T-helper 2 cell treated with Interferon-gamma antibody and Interleukin-4, amounts not matched to agents 5 μg/mL and 100 μg/mL, for 36 hours (primary cell): ENCODE results near the gene SLC4A5.
A peak's percentile ranks its signal among the peaks of the same experiment; 100 is the strongest.
"Not testable (repeated sequence)": the region's sequence is repeated elsewhere in the genome, so short reads cannot be mapped to it uniquely, and the experiment has no call there.

Source experiments
- DNase-seq: peaks from one replicate; pipeline ENCODE4 v3.0.0; 2021; ENCODE audit warnings: low spot score
- H3K27ac Mint-ChIP-seq: one replicate; pipeline ENCODE4 v1.8.0; 2021; ENCODE audit warnings: mild to moderate bottlenecking, mixed read lengths
- H3K27me3 Mint-ChIP-seq: one replicate; pipeline ENCODE4 v1.8.0; 2021; ENCODE audit warnings: low read depth, mixed read lengths
- H3K36me3 Mint-ChIP-seq: one replicate; pipeline ENCODE4 v1.8.0; 2021; ENCODE audit warnings: low read depth, mixed read lengths
- H3K4me1 Mint-ChIP-seq: one replicate; pipeline ENCODE4 v1.8.0; 2021; ENCODE audit warnings: low read depth, mixed read lengths
- H3K4me3 Mint-ChIP-seq: one replicate; pipeline ENCODE4 v1.8.0; 2022; ENCODE audit warnings: mild to moderate bottlenecking, moderate library complexity, mixed read lengths
- H3K9me3 Mint-ChIP-seq: one replicate; pipeline ENCODE4 v1.8.0; 2021; ENCODE audit warnings: mixed read lengths

The SLC4A5 gene

GRCh38 chr2:74347303-74347702 is 4.1 kb upstream of the SLC4A5 start:
- Mint-ChIP-seq H3K4me3 (no peak overlapping the region), H3K27ac (no peak overlapping the region), H3K9me3 (no peaks in the 10 kb centered on the region), H3K36me3 (no peaks in the 10 kb centered on the region), H3K4me1 (no peaks in the 10 kb centered on the region), H3K27me3 (peaks cover 2% of the 10 kb centered on the region)
- no peak for DNase-seq

GRCh38 chr2:74345272-74345943 is 2.2 kb upstream of the SLC4A5 start:
- H3K9me3 Mint-ChIP-seq = no peaks in the 10 kb centered on the region
- no peak overlapping the region for H3K4me3 Mint-ChIP-seq
- peaks cover 4% of the 10 kb centered on the region for H3K27me3 Mint-ChIP-seq
- no peak overlapping the region for H3K27ac Mint-ChIP-seq
- H3K4me1 Mint-ChIP-seq = no peaks in the 10 kb centered on the region
- DNase-seq = no peak
- no peaks in the 10 kb centered on the region for H3K36me3 Mint-ChIP-seq

- not testable (repeated sequence) for H3K9me3 Mint-ChIP-seq
Observed at GRCh38 chr2:74336227-74336626, 7.0 kb downstream of the SLC4A5 start.

GRCh38 chr2:74334931-74335333 is 8.3 kb downstream of the SLC4A5 start:
- Mint-ChIP-seq H3K4me1 (no peaks in the 10 kb centered on the region), H3K27ac (no peak overlapping the region), H3K36me3 (no peaks in the 10 kb centered on the region), H3K4me3 (no peak overlapping the region), H3K27me3 (peaks cover 2% of the 10 kb centered on the region), H3K9me3 (no peaks in the 10 kb centered on the region)
- peak; percentile 53 for DNase-seq

More at GRCh38 chr2:74336227-74336626, 7.0 kb downstream of the SLC4A5 start:
- DNase-seq, H3K36me3 Mint-ChIP-seq, H3K27ac Mint-ChIP-seq, H3K4me3 Mint-ChIP-seq, H3K27me3 Mint-ChIP-seq, H3K4me1 Mint-ChIP-seq: not testable (repeated sequence)

- no peak for DNase-seq
- no peaks in the 10 kb centered on the region for H3K4me1 Mint-ChIP-seq
- H3K9me3 Mint-ChIP-seq = no peaks in the 10 kb centered on the region
- no peaks in the 10 kb centered on the region for H3K36me3 Mint-ChIP-seq
- H3K4me3 Mint-ChIP-seq = no peak overlapping the region
- no peaks in the 10 kb centered on the region for H3K27me3 Mint-ChIP-seq
- H3K27ac Mint-ChIP-seq = no peak overlapping the region
Observed at GRCh38 chr2:74333896-74334586, 9.2 kb downstream of the SLC4A5 start.

- no peak for DNase-seq
- Mint-ChIP-seq H3K27ac (no peak overlapping the region), H3K27me3 (no peaks in the 10 kb centered on the region), H3K36me3 (no peaks in the 10 kb centered on the region), H3K4me3 (no peak overlapping the region), H3K4me1 (no peaks in the 10 kb centered on the region), H3K9me3 (no peaks in the 10 kb centered on the region)
Observed at GRCh38 chr2:74333175-74333574, 10.0 kb downstream of the SLC4A5 start.

GRCh38 chr2:74332550-74333174 is 10.6 kb downstream of the SLC4A5 start:
- Mint-ChIP-seq H3K4me1 (no peaks in the 10 kb centered on the region), H3K27ac (no peak overlapping the region), H3K4me3 (no peak overlapping the region), H3K27me3 (no peaks in the 10 kb centered on the region), H3K9me3 (no peaks in the 10 kb centered on the region), H3K36me3 (no peaks in the 10 kb centered on the region)
- DNase-seq = no peak

- no peak overlapping the region for H3K4me3 Mint-ChIP-seq
- no peak for DNase-seq
- H3K36me3 Mint-ChIP-seq = no peaks in the 10 kb centered on the region
- H3K27ac Mint-ChIP-seq = no peak overlapping the region
- H3K4me1 Mint-ChIP-seq = no peaks in the 10 kb centered on the region
- H3K27me3 Mint-ChIP-seq = peaks cover 3% of the 10 kb centered on the region
- H3K9me3 Mint-ChIP-seq = no peaks in the 10 kb centered on the region
Observed at GRCh38 chr2:74328573-74328972, 14.6 kb downstream of the SLC4A5 start.

- Mint-ChIP-seq H3K4me1 (no peaks in the 10 kb centered on the region), H3K27me3 (peaks cover 7% of the 10 kb centered on the region), H3K4me3 (no peak overlapping the region), H3K27ac (no peak overlapping the region), H3K9me3 (no peaks in the 10 kb centered on the region), H3K36me3 (no peaks in the 10 kb centered on the region)
- DNase-seq = no peak
Observed at GRCh38 chr2:74328074-74328473, 15.1 kb downstream of the SLC4A5 start.

- no peak overlapping the region for H3K4me3 Mint-ChIP-seq
- no peaks in the 10 kb centered on the region for H3K9me3 Mint-ChIP-seq
- H3K4me1 Mint-ChIP-seq = no peaks in the 10 kb centered on the region
- no peak overlapping the region for H3K27ac Mint-ChIP-seq
- H3K36me3 Mint-ChIP-seq = no peaks in the 10 kb centered on the region
- DNase-seq = no peak
- peaks cover 7% of the 10 kb centered on the region for H3K27me3 Mint-ChIP-seq
Observed at GRCh38 chr2:74327627-74328026, 15.6 kb downstream of the SLC4A5 start.

- no peaks in the 10 kb centered on the region for H3K9me3 Mint-ChIP-seq
Observed at GRCh38 chr2:74327199-74327598, 16.0 kb downstream of the SLC4A5 start.

GRCh38 chr2:74325815-74326214 is 17.4 kb downstream of the SLC4A5 start:
- H3K27ac Mint-ChIP-seq = no peak overlapping the region
- H3K9me3 Mint-ChIP-seq = no peaks in the 10 kb centered on the region
- H3K27me3 Mint-ChIP-seq = peaks cover 7% of the 10 kb centered on the region
- no peaks in the 10 kb centered on the region for H3K36me3 Mint-ChIP-seq
- H3K4me1 Mint-ChIP-seq = no peaks in the 10 kb centered on the region
- H3K4me3 Mint-ChIP-seq = no peak overlapping the region
- DNase-seq = no peak

More at GRCh38 chr2:74327199-74327598, 16.0 kb downstream of the SLC4A5 start:
- Mint-ChIP-seq H3K27me3 (peaks cover 7% of the 10 kb centered on the region), H3K36me3 (no peaks in the 10 kb centered on the region), H3K4me3 (no peak overlapping the region), H3K27ac (no peak overlapping the region), H3K4me1 (no peaks in the 10 kb centered on the region)
- DNase-seq = no peak

- Mint-ChIP-seq H3K36me3 (no peaks in the 10 kb centered on the region), H3K4me3 (no peak overlapping the region), H3K27ac (no peak overlapping the region), H3K4me1 (no peaks in the 10 kb centered on the region), H3K9me3 (no peaks in the 10 kb centered on the region), H3K27me3 (peaks cover 11% of the 10 kb centered on the region)
- no peak for DNase-seq
Observed at GRCh38 chr2:74321737-74322136, 21.5 kb downstream of the SLC4A5 start.

GRCh38 chr2:74317701-74318100 is 25.5 kb downstream of the SLC4A5 start:
- no peak overlapping the region for H3K27ac Mint-ChIP-seq
- DNase-seq = no peak
- H3K27me3 Mint-ChIP-seq = peaks cover 4% of the 10 kb centered on the region
- H3K4me3 Mint-ChIP-seq = no peak overlapping the region
- H3K4me1 Mint-ChIP-seq = peaks cover 2% of the 10 kb centered on the region
- no peaks in the 10 kb centered on the region for H3K9me3 Mint-ChIP-seq
- no peaks in the 10 kb centered on the region for H3K36me3 Mint-ChIP-seq
